DOHH2 (cell line): ENCODE measurements around the gene C2CD2L.

Experiments used
- CTCF ChIP-seq: fragments of 200-600 bp; sonication (generic); IDR thresholded peaks from one replicate; pipeline ENCODE4 v1.5.1; 2014; ENCODE audit warnings: antibody characterized with exemption, mild to moderate bottlenecking, low read depth, low read length; ENCODE audit not compliant: poor library complexity, severe bottlenecking
- EZH2phosphoT487 ChIP-seq: fragments of 200-600 bp; sonication (generic); IDR thresholded peaks from 2 replicates; pipeline ENCODE4 v1.6.1; 2017; ENCODE audit warnings: borderline replicate concordance, mild to moderate bottlenecking, antibody characterized with exemption, low read length, moderate library complexity, mixed read lengths

GRCh38 chr11:119110439-119110838 lies 3.3 kb downstream of the C2CD2L start:
- no peak for TF ChIP-seq CTCF
- TF ChIP-seq EZH2phosphoT487 = no peak
